Esophagus (tissue), 2 donors: ENCODE measurements around the gene RER1. TPM values are rescaled to one million over a fixed set of nuclear protein-coding genes. Genes with fewer than 3 reads are reported as not detected.

ENCODE experiments used
- H3K27ac ChIP-seq, 2 donors: one replicate each; pipeline ENCODE4 v1.5.1; 2013; ENCODE audit warnings: low read depth in 2 of 2, mild to moderate bottlenecking in 2 of 2, inconsistent platforms in 1 of 2, low read length in 1 of 2, moderate library complexity in 1 of 2
- H3K27me3 ChIP-seq, 2 donors: one replicate each; pipeline ENCODE4 v1.6.1; 2013; ENCODE audit warnings: low read length in 2 of 2, control low read depth in 1 of 2, mild to moderate bottlenecking in 1 of 2; ENCODE audit not compliant: insufficient read depth in 2 of 2, control insufficient read depth in 1 of 2
- H3K36me3 ChIP-seq, 2 donors: one replicate each; pipeline ENCODE4 v1.6.1; 2013; ENCODE audit warnings: low read length in 1 of 2; ENCODE audit not compliant: control insufficient read depth in 2 of 2, insufficient read depth in 2 of 2
- H3K4me1 ChIP-seq, 2 donors: one replicate each; pipeline ENCODE4 v1.6.1; 2013; ENCODE audit warnings: low read length in 1 of 2; ENCODE audit not compliant: control insufficient read depth in 2 of 2, insufficient read depth in 2 of 2
- H3K4me3 ChIP-seq, 2 donors: one replicate each; pipeline ENCODE4 v1.5.1; 2013; ENCODE audit warnings: low read length in 2 of 2, mild to moderate bottlenecking in 2 of 2, low read depth in 1 of 2, moderate library complexity in 1 of 2
- H3K9me3 ChIP-seq, 2 donors: one replicate each; pipeline ENCODE4 v1.6.1; 2013; ENCODE audit warnings: mild to moderate bottlenecking in 2 of 2, low read depth in 1 of 2, low read length in 1 of 2, moderate library complexity in 1 of 2; ENCODE audit not compliant: control insufficient read depth in 2 of 2, insufficient read depth in 1 of 2
- WGBS, 2 donors: extraction: QIAGEN DNeasy Blood & Tissue Kit; methylation state at CpG; one replicate each; pipeline ENCODE4 v1.1.7; 2013; 5-methylcytosine and 5-hydroxymethylcytosine counted together
- polyA plus RNA-seq, 2 donors: library from polyadenylated mRNA; stranded (reverse); fragments of 200-250 nt; gene quantifications; one replicate each; pipeline ENCODE4 v1.2.3, GENCODE V29; 2013
- donor health status: healthy with polysubstance abuse.
- donor health status: Bipolar disorder and iron deficiency.

RER1 gene
- polyA plus RNA-seq, 2 donors: 85.8 to 116 TPM

DNA sequence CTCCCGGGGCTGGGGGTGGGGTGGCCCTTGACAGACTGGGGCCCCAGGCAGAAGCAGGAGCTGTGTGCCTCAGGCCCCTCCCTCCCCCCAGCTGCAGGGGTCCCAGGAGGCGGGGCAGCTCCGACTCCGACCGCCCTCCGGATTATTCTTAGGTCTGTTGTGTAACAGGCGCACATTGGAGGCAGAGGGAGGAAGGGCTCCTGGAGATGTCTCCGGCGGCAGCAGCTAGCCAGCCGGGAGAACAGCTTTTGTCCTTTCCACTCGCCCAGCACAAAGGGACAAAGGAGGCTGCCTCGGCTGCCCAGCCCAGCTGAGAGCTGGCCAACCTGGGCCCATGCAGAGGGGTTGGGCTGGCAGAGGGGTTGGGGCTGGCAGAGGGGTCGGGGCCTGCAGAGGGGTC is 54.8 kb downstream of the RER1 start:
- H3K9me3 ChIP-seq: no peaks in the 10 kb centered on the region
- peaks cover 0 to 2% of the 10 kb centered on the region in 2 donors for H3K27me3 ChIP-seq
- H3K4me3 ChIP-seq: no peak overlapping the region
- peaks cover 3 to 5% of the 10 kb centered on the region in 2 donors for H3K4me1 ChIP-seq
- no peaks in the 10 kb centered on the region for H3K36me3 ChIP-seq
- 31 to 57% methylated on average over 12 to 13 of the region's 13 CpGs for WGBS, 2 donors
- H3K27ac ChIP-seq: no peak overlapping the region

- no peaks in the 10 kb centered on the region for H3K36me3 ChIP-seq
- H3K9me3 ChIP-seq: no peaks in the 10 kb centered on the region
- H3K27ac ChIP-seq: no peak overlapping the region
- peaks cover 0 to 2% of the 10 kb centered on the region in 2 donors for H3K27me3 ChIP-seq
- no peak overlapping the region for H3K4me3 ChIP-seq
- 48 to 64% methylated on average over 9 of the region's 9 CpGs for WGBS, 2 donors
- peaks cover 3 to 5% of the 10 kb centered on the region in 2 donors for H3K4me1 ChIP-seq
These were observed 55.2 kb downstream of the RER1 start for GRCh38 chr1:2446861-2447260.

- 63 to 69% methylated on average over 23 of the region's 23 CpGs for WGBS, 2 donors
- no peaks in the 10 kb centered on the region for H3K9me3 ChIP-seq
- H3K4me1 ChIP-seq: peaks cover 3 to 5% of the 10 kb centered on the region in 2 donors
- H3K27me3 ChIP-seq: peaks cover 0 to 2% of the 10 kb centered on the region in 2 donors
- H3K36me3 ChIP-seq: no peaks in the 10 kb centered on the region
- H3K4me3 ChIP-seq: no peak overlapping the region
- no peak overlapping the region for H3K27ac ChIP-seq
These were observed 55.8 kb downstream of the RER1 start for GRCh38 chr1:2447276-2448097.

DNA sequence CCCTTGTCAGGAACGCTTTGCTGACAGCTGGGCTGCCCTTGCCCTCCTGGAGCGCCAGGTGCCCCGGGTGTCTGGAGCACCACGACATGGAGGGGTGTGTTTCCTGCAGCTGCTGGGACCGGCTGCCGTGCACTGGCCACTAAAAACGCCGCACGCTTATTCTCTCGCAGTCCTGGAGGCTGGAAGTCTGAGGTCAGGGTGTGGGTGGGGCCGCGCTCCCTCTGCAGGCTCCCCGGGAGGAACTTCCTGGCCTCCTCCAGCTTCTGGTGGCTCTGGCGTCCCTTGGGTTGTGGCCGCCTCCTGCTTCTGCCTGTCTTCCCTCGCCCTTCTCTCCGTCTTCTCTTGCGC is 56.4 kb downstream of the RER1 start:
- 59 to 66% methylated on average over 10 to 18 of the region's 18 CpGs for WGBS, 2 donors
- no peaks in the 10 kb centered on the region for H3K36me3 ChIP-seq
- no peak overlapping the region for H3K27ac ChIP-seq
- H3K9me3 ChIP-seq: no peaks in the 10 kb centered on the region
- peaks cover 0 to 2% of the 10 kb centered on the region in 2 donors for H3K27me3 ChIP-seq
- H3K4me3 ChIP-seq: no peak overlapping the region
- peaks cover 3% of the 10 kb centered on the region in 2 donors for H3K4me1 ChIP-seq

DNA sequence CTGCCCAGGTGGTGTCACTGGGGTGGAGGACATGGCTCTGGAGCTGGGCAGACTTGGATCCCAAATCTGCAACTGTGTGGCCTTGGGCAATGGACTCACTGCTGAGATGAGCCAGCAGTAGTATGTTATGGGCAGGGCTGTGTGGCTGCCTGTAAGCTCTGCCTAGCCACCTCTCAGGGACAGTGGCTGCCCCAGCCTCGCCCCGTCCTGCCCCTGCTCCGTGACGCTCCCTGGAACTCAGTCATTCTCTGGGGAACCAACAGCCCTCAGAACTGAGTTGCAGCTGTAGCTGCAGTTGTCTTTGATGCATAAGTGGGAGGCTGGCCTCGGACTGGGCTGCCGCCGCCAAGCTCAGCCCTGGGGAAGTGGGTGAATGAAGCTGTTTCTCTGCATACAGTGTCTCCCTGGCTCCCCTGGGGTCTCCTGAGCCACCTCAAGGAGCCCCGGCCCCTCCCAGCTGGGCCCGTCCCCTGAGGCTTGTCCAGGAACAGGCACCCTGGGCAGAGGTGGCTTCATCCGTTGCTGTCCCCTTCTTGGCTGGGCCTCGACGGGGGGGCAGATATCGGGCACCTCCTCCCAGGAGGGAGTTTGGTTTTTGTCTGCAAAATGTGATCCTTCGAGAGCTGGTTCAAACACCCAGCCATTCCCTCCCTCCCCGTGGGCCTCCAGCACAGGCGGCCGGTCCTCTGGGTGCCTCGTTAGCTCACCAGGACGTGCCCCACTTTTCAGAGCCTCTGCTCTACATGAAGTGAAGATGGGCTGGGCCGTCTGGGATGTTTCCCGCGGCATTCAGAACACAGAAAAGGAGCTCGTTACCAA is 58.2 kb downstream of the RER1 start:
- no peaks in the 10 kb centered on the region for H3K27me3 ChIP-seq
- no peaks in the 10 kb centered on the region for H3K36me3 ChIP-seq
- H3K4me3 ChIP-seq: no peak overlapping the region
- WGBS, 2 donors: 69 to 80% methylated on average over 23 of the region's 23 CpGs
- peaks cover 3% of the 10 kb centered on the region in 2 donors for H3K4me1 ChIP-seq
- H3K27ac ChIP-seq: no peak overlapping the region
- H3K9me3 ChIP-seq: no peaks in the 10 kb centered on the region

DNA sequence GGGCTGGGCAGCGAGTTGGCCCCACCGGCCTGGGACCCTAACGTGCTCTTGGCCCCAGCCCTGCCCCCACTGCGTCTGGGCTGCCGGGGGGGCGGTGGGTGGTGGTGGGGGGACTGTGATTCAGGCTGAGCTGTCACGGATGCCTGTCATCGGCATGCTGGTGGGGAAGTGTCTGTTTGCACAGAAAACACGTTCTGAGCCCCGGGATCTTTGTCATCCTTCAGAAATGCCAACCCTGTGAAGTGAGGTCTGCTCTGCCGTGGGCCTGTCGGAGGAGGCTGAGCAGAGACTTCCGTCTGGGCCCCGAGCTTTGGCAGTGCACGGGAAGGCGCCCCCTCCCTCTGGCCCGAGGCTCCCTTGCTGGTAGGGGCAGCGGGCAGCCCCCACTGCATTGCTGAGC is 60.1 kb downstream of the RER1 start:
- Histone ChIP-seq H3K27me3 (no peaks in the 10 kb centered on the region), H3K9me3 (no peaks in the 10 kb centered on the region)
- WGBS, 2 donors: 28 to 38% methylated on average over 16 to 18 of the region's 18 CpGs

GRCh38 chr1:2452201-2452931 is 60.7 kb downstream of the RER1 start:
- peaks cover 3 to 6% of the 10 kb centered on the region in 2 donors for H3K4me1 ChIP-seq
- no peak overlapping the region for H3K27ac ChIP-seq
- no peaks in the 10 kb centered on the region for H3K9me3 ChIP-seq
- 53 to 58% methylated on average over 21 of the region's 21 CpGs for WGBS, 2 donors
- H3K4me3 ChIP-seq: no peak overlapping the region
- H3K27me3 ChIP-seq: no peaks in the 10 kb centered on the region
- no peaks in the 10 kb centered on the region for H3K36me3 ChIP-seq

More for the DNA sequence above, 60.1 kb downstream of the RER1 start:
- Histone ChIP-seq H3K4me1 (peaks cover 3 to 6% of the 10 kb centered on the region in 2 donors), H3K36me3 (no peaks in the 10 kb centered on the region), H3K4me3 (no peak overlapping the region), H3K27ac (no peak overlapping the region)

- H3K4me1 ChIP-seq: peaks cover 3 to 6% of the 10 kb centered on the region in 2 donors
- no peaks in the 10 kb centered on the region for H3K36me3 ChIP-seq
- H3K9me3 ChIP-seq: no peaks in the 10 kb centered on the region
- H3K27ac ChIP-seq: no peak overlapping the region
- H3K27me3 ChIP-seq: no peaks in the 10 kb centered on the region
- WGBS, 2 donors: 68 to 76% methylated on average over 19 of the region's 19 CpGs
- no peak overlapping the region for H3K4me3 ChIP-seq
These were observed 61.3 kb downstream of the RER1 start for GRCh38 chr1:2452932-2453315.

DNA sequence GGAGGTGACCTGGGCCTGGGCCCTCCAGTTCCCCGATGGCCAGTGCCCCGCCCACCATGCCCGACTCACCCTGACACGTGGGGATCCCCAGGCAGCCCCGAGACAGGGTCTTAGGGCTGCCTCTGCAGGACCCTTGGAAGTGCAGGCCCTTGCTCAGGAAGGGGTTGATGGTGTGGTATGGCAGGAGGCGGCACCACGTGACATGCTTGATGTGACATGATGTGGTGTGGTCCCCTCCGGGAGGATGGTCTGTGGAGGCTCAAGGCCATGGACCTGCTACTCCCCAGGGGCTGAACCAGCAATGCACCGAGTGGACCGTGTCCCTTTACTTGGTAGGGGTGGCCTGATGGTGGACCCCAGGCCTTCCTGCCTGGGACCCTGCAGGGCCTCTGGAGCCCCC is 62.6 kb downstream of the RER1 start:
- no peak overlapping the region for H3K27ac ChIP-seq
- H3K36me3 ChIP-seq: no peaks in the 10 kb centered on the region
- H3K4me1 ChIP-seq: peaks cover 3 to 6% of the 10 kb centered on the region in 2 donors
- no peaks in the 10 kb centered on the region for H3K27me3 ChIP-seq
- WGBS, 2 donors: 78 to 80% methylated on average over 10 of the region's 10 CpGs
- H3K4me3 ChIP-seq: no peak overlapping the region
- H3K9me3 ChIP-seq: no peaks in the 10 kb centered on the region
